Keratinocyte (primary cell): ENCODE data around the gene PLCH2.

Experiments used
- CTCF ChIP-seq, 3 experiments: IDR thresholded peaks in 1 of 3; conservative IDR thresholded peaks in 1 of 3; optimal IDR thresholded peaks in 1 of 3; 2 replicates in 2 of 3; 3 replicates in 1 of 3; pipeline versions ENCODE3 to v1.5.1; 2011; ENCODE audit warnings: low read length in 3 of 3, mild to moderate bottlenecking in 3 of 3, moderate library complexity in 2 of 3, control low read depth in 1 of 3, inconsistent platforms in 1 of 3; ENCODE audit not compliant: insufficient read depth in 2 of 3; ENCODE audit errors: extremely low read depth in 1 of 3
- EZH2 ChIP-seq: IDR thresholded peaks from one replicate; pipeline ENCODE4 v1.6.1; 2012; ENCODE audit warnings: inconsistent platforms, mild to moderate bottlenecking, low read length, moderate library complexity

DNA sequence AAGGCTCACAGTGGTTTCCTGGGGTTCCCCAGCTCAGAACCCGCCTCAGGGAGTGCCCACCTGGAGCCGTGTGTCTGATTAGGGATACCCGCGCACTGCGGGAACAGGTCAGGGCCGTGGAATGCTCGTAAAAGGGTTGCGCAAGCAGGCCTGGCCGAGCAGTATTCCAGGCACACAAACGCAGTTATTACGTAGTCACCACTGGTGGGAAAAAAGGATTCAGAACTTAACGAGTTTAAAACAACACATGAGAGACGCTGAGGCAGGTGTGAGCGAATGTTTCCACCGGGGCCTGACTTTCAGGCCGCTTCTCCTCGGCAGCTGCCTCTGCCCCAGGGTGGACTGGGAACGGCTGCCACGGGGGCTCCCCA lies 18.2 kb downstream of the PLCH2 start:
- TF ChIP-seq CTCF (optimal IDR thresholded peaks at IDR 0.05 in 1 of 3, IDR thresholded peaks at IDR 0.05 in 1 of 3, conservative IDR thresholded peaks at IDR 0.05 in 1 of 3; ENCODE audit: extremely low read depth in 1 of 3, insufficient read depth in 2 of 3, low read length in 3 of 3) = no peak
- TF ChIP-seq EZH2 = no peak
